Liver (tissue), 9 donors: ENCODE data around the gene KRTAP4-16. TPM values are rescaled to one million over a fixed set of nuclear protein-coding genes. Genes with fewer than 3 reads are reported as not detected.
"Not testable (repeated sequence)": the region's sequence is repeated elsewhere in the genome, so short reads cannot be mapped to it uniquely, and the experiment has no call there.

Experiments
- DNase-seq: peaks from one replicate; pipeline ENCODE4 v3.0.0-alpha.2; 2017; ENCODE audit warnings: low spot score
- H3K27ac ChIP-seq, 2 donors: one replicate each; pipeline ENCODE4 v1.7.0; 2013; ENCODE audit warnings: inconsistent platforms in 2 of 2, low read length in 2 of 2, control low read depth in 1 of 2, low read depth in 1 of 2, mild to moderate bottlenecking in 1 of 2
- H3K27me3 ChIP-seq, 4 donors: one replicate each; pipeline versions ENCODE4 v1.6.1 to v1.7.0; 2013; ENCODE audit warnings: low read length in 3 of 4, inconsistent platforms in 1 of 4, mild to moderate bottlenecking in 1 of 4, moderate library complexity in 1 of 4; ENCODE audit not compliant: control insufficient read depth in 4 of 4, insufficient read depth in 4 of 4
- H3K36me3 ChIP-seq, 4 donors: one replicate each; pipeline versions ENCODE4 v1.6.1 to v1.7.0; 2013; ENCODE audit warnings: low read length in 3 of 4, mild to moderate bottlenecking in 3 of 4, low read depth in 1 of 4, moderate library complexity in 1 of 4; ENCODE audit not compliant: control insufficient read depth in 4 of 4, insufficient read depth in 3 of 4
- H3K4me1 ChIP-seq, 4 donors: one replicate each; pipeline versions ENCODE4 v1.6.1 to v1.7.0; 2013; ENCODE audit warnings: low read length in 3 of 4, mild to moderate bottlenecking in 3 of 4, moderate library complexity in 1 of 4; ENCODE audit not compliant: control insufficient read depth in 4 of 4, insufficient read depth in 4 of 4
- H3K4me3 ChIP-seq, 3 donors: one replicate each; pipeline versions ENCODE4 v1.6.1 to v1.7.0; 2013; ENCODE audit warnings: low read length in 3 of 3, control low read depth in 1 of 3, low read depth in 1 of 3, mild to moderate bottlenecking in 1 of 3
- H3K9ac ChIP-seq, 2 donors: one replicate each; pipeline ENCODE4 v1.7.0; 2013; ENCODE audit warnings: low read length in 2 of 2, mild to moderate bottlenecking in 2 of 2, moderate library complexity in 2 of 2, control low read depth in 1 of 2, low read depth in 1 of 2
- H3K9me3 ChIP-seq, 4 donors: one replicate each; pipeline versions ENCODE4 v1.6.1 to v1.7.0; 2013; ENCODE audit warnings: low read length in 3 of 4; ENCODE audit not compliant: control insufficient read depth in 4 of 4
- EGR1 ChIP-seq, 2 donors: IDR thresholded peaks; 2 replicates each; pipeline ENCODE4 v1.6.1; 2016 to 2018; ENCODE audit warnings: antibody characterized with exemption in 2 of 2, low read depth in 2 of 2
- FOXA1 ChIP-seq: IDR thresholded peaks from 2 replicates; pipeline ENCODE4 v1.6.1; 2016; ENCODE audit warnings: antibody characterized with exemption
- FOXA2 ChIP-seq: IDR thresholded peaks from 2 replicates; pipeline ENCODE4 v1.6.1; 2016; ENCODE audit warnings: antibody characterized with exemption
- HNF4A ChIP-seq, 2 donors: conservative IDR thresholded peaks; 2 replicates each; pipeline ENCODE4 v1.6.1; 2016; ENCODE audit warnings: antibody characterized with exemption in 2 of 2, mild to moderate bottlenecking in 2 of 2
- HNF4G ChIP-seq: IDR thresholded peaks from 2 replicates; pipeline ENCODE4 v1.6.1; 2016; ENCODE audit warnings: antibody characterized with exemption
- JUND ChIP-seq, 2 donors: IDR thresholded peaks; 2 replicates each; pipeline ENCODE4 v1.6.1; 2016; ENCODE audit warnings: antibody characterized with exemption in 2 of 2
- NR2F2 ChIP-seq: IDR thresholded peaks from 2 replicates; pipeline ENCODE4 v1.6.1; 2016; ENCODE audit warnings: antibody characterized with exemption
- RAD21 ChIP-seq, 2 donors: IDR thresholded peaks; 2 replicates each; pipeline ENCODE4 v1.6.1; 2016; ENCODE audit warnings: antibody characterized with exemption in 2 of 2, mild to moderate bottlenecking in 2 of 2
- RXRA ChIP-seq, 2 donors: IDR thresholded peaks; 2 replicates each; pipeline ENCODE4 v1.6.1; 2017 to 2018; ENCODE audit warnings: antibody characterized with exemption in 2 of 2, mild to moderate bottlenecking in 1 of 2
- SP1 ChIP-seq: IDR thresholded peaks from 2 replicates; pipeline ENCODE4 v1.6.1; 2018; ENCODE audit warnings: antibody characterized with exemption, mild to moderate bottlenecking
- TAF1 ChIP-seq: conservative IDR thresholded peaks from 2 replicates; pipeline ENCODE4 v1.6.1; 2016; ENCODE audit warnings: antibody characterized with exemption, mild to moderate bottlenecking
- YY1 ChIP-seq: IDR thresholded peaks from 2 replicates; pipeline ENCODE4 v1.6.1; 2016; ENCODE audit warnings: antibody characterized with exemption, mild to moderate bottlenecking
- WGBS: extraction: QIAGEN DNeasy Blood & Tissue Kit; methylation state at CpG from one replicate; pipeline ENCODE4 v1.1.7; 2013; 5-methylcytosine and 5-hydroxymethylcytosine counted together
- polyA plus RNA-seq, 2 donors: library from polyadenylated mRNA; stranded (reverse) in 1 of 2; unstranded in 1 of 2; fragments of 200-250 nt in 1 of 2; fragments of >200 nt in 1 of 2; fragmentation: Nextera tagmentation in 1 of 2; extraction: Ambion mirVana in 1 of 2; gene quantifications; one replicate each; pipeline versions ENCODE4 v1.2.1 to v1.2.3, GENCODE V29; 2013 to 2015
- total RNA-seq, 2 donors: library from RNA; depleted of rRNA; stranded (reverse); fragments of >200 nt; gene quantifications; one replicate each; pipeline ENCODE4 v1.2.3, GENCODE V29; 2014
- TF ChIP-seq, protein P1 (sequence below): IDR thresholded peaks from 2 replicates; pipeline ENCODE4 v1.6.1; 2016; ENCODE audit warnings: antibody characterized with exemption
- TF ChIP-seq, protein P2 (sequence below): IDR thresholded peaks from 2 replicates; pipeline ENCODE4 v1.6.1; 2016; ENCODE audit warnings: antibody characterized with exemption
- TF ChIP-seq, protein P3 (sequence below): IDR thresholded peaks from 2 replicates; pipeline ENCODE4 v1.6.1; 2016; ENCODE audit warnings: antibody characterized with exemption
- TF ChIP-seq, protein P4 (sequence below): IDR thresholded peaks from 2 replicates; pipeline ENCODE4 v1.6.1; 2016; ENCODE audit warnings: antibody characterized with exemption, mild to moderate bottlenecking
- TF ChIP-seq, protein P5 (sequence below): fragments of 150-350 bp; IDR thresholded peaks from 2 replicates; pipeline ENCODE4 v1.5.1; 2017; ENCODE audit warnings: improper control_type of control experiment, low read depth, low read length; ENCODE audit not compliant: missing input control
- donor health status: healthy.
- donor health status: healthy.
- donor health status: healthy.
- donor health status: healthy.
- donor health status: healthy.

The KRTAP4-16 gene
- total and polyA plus RNA-seq, 4 donors: not detected

DNA sequence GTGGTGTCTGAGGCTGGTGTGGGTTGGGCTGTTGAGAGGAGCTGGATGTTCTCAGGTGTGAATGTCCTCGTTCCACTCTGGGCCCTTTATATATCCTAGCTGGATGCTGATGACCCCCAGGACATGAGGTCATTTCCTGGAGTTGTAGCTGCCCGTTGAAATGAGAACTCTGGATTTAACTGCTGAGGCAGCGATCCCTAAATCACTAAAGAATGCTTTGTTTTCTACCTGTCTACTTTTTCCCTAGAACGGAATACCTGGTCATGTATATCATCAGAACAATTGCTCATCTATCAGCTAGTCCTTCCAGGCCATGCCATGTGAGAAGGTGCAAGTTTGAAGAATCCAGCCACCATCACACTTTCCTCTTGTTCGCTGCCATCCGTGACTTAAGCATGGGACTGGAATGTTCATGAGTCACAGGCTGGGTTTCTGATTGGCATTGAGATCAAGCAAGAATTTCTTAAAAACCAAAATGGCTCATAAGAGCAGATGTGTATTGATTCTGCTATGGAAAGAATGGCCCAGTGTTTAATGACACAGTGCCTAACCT lies 41.9 kb downstream of the KRTAP4-16 start, which contains the start of gene KRTAP2-3:
KRTAP2-3 (minus strand) TSS at position 63 of the 553 bp plus-strand sequence. CDS start 64 bp downstream, outside the sequence.
- DNase-seq: no peak
- H3K9me3 ChIP-seq: no peaks in the 10 kb centered on the region
- no peak for TF ChIP-seq RXRA (IDR thresholded peaks at IDR 0.05)
- TF ChIP-seq HNF4A (conservative IDR thresholded peaks at IDR 0.05): no peak
- TF ChIP-seq, protein P1, sequence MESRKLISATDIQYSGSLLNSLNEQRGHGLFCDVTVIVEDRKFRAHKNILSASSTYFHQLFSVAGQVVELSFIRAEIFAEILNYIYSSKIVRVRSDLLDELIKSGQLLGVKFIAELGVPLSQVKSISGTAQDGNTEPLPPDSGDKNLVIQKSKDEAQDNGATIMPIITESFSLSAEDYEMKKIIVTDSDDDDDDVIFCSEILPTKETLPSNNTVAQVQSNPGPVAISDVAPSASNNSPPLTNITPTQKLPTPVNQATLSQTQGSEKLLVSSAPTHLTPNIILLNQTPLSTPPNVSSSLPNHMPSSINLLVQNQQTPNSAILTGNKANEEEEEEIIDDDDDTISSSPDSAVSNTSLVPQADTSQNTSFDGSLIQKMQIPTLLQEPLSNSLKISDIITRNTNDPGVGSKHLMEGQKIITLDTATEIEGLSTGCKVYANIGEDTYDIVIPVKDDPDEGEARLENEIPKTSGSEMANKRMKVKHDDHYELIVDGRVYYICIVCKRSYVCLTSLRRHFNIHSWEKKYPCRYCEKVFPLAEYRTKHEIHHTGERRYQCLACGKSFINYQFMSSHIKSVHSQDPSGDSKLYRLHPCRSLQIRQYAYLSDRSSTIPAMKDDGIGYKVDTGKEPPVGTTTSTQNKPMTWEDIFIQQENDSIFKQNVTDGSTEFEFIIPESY: no peak
- WGBS: 66% methylated on average over 6 of the region's 6 CpGs
- no peak within 1 kb of the TSS for H3K9ac ChIP-seq
- H3K27me3 ChIP-seq: peaks cover 0 to 9% (median 0%) of the 10 kb centered on the region in 4 donors
- H3K36me3 ChIP-seq: no peaks in the 10 kb centered on the region
- H3K4me1 ChIP-seq: no peaks in the 10 kb centered on the region
- H3K4me3 ChIP-seq: no peak within 1 kb of the TSS
- no peak within 1 kb of the TSS for H3K27ac ChIP-seq

DNA sequence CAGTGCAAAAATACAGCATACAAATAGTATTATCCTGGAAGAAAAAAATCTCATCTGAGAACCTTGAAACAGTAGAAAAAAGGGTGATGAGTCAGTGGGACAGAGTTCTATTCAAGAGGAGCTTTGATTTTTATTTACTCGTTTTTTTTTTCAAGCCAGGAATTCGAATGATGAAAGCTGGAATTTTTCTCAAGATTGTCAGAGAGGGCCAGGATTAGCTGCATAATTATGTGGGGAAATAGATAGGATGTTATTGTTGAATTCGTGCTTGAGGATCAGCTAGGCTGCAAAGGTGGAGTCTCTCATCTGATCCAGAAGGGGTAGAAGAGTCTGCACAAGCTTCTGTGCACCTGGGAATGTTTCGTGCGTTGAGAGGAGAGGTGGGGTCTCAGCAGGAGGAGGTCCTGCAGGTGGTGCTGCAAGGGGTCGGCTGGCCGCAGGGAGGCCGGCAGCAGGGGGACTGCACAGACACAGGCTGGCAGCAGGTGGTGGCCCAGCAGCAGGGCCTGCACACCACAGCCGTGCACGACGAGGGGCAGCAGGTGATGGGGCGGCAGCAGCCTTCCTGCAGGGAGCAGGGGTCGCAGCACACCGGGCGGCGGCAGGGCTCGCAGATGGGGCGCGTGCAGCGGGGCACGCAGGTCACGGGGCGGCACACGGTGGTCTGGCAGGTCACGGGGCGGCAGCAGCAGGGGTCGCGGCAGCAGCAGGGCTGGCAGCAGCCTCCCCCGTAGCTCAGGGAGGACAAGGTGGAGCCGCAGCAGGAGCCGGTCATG lies 42.5 kb downstream of the KRTAP4-16 start:
- H3K4me1 ChIP-seq, H3K27ac ChIP-seq, H3K9ac ChIP-seq, DNase-seq, H3K27me3 ChIP-seq, H3K4me3 ChIP-seq, H3K9me3 ChIP-seq, H3K36me3 ChIP-seq: not testable (repeated sequence)
- 24% methylated on average over 10 of the region's 31 CpGs for WGBS

DNA sequence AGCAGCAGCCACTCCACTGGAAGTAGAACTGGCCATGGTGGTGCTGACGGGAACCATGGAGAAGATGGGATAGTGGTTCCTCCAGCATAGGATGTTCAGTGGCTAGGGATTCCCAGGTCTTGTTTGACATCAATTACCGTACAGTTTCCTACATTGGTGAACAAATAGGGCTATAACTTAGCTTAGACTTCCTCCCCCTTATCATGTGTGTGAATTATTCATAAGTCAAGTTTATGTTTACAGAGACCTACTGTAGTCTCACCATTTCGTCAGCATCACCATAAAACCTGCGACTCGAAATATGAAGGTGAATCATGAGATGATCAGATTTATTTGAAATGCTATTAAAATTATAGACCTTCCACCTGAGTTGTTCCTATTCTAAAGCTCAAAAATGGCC lies 43.3 kb downstream of the KRTAP4-16 start:
- no peak overlapping the region for H3K4me3 ChIP-seq
- H3K9ac ChIP-seq: no peak overlapping the region
- H3K27ac ChIP-seq: no peak overlapping the region
- DNase-seq: no peak
- H3K36me3 ChIP-seq: no peaks in the 10 kb centered on the region
- H3K4me1 ChIP-seq: no peaks in the 10 kb centered on the region
- peaks cover 0 to 9% (median 0%) of the 10 kb centered on the region in 4 donors for H3K27me3 ChIP-seq
- WGBS: 84% methylated on average over 5 of the region's 5 CpGs
- no peaks in the 10 kb centered on the region for H3K9me3 ChIP-seq
- TF ChIP-seq SP1 (no peak), TAF1 (no peak), HNF4A (conservative IDR thresholded peaks at IDR 0.05) (no peak), EGR1 (IDR thresholded peaks at IDR 0.05; ENCODE audit: low read depth in 2 of 2) (no peak), YY1 (no peak), FOXA2 (no peak), NR2F2 (no peak), RAD21 (IDR thresholded peaks at IDR 0.05) (no peak), FOXA1 (no peak), JUND (IDR thresholded peaks at IDR 0.05) (no peak), RXRA (IDR thresholded peaks at IDR 0.05) (no peak), HNF4G (no peak)
- TF ChIP-seq, protein P1: no peak
- TF ChIP-seq, protein P2, sequence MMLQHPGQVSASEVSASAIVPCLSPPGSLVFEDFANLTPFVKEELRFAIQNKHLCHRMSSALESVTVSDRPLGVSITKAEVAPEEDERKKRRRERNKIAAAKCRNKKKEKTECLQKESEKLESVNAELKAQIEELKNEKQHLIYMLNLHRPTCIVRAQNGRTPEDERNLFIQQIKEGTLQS: no peak
- TF ChIP-seq, protein P3, sequence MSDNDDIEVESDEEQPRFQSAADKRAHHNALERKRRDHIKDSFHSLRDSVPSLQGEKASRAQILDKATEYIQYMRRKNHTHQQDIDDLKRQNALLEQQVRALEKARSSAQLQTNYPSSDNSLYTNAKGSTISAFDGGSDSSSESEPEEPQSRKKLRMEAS: no peak
- TF ChIP-seq, protein P4, sequence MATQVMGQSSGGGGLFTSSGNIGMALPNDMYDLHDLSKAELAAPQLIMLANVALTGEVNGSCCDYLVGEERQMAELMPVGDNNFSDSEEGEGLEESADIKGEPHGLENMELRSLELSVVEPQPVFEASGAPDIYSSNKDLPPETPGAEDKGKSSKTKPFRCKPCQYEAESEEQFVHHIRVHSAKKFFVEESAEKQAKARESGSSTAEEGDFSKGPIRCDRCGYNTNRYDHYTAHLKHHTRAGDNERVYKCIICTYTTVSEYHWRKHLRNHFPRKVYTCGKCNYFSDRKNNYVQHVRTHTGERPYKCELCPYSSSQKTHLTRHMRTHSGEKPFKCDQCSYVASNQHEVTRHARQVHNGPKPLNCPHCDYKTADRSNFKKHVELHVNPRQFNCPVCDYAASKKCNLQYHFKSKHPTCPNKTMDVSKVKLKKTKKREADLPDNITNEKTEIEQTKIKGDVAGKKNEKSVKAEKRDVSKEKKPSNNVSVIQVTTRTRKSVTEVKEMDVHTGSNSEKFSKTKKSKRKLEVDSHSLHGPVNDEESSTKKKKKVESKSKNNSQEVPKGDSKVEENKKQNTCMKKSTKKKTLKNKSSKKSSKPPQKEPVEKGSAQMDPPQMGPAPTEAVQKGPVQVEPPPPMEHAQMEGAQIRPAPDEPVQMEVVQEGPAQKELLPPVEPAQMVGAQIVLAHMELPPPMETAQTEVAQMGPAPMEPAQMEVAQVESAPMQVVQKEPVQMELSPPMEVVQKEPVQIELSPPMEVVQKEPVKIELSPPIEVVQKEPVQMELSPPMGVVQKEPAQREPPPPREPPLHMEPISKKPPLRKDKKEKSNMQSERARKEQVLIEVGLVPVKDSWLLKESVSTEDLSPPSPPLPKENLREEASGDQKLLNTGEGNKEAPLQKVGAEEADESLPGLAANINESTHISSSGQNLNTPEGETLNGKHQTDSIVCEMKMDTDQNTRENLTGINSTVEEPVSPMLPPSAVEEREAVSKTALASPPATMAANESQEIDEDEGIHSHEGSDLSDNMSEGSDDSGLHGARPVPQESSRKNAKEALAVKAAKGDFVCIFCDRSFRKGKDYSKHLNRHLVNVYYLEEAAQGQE: no peak
- TF ChIP-seq, protein P5, sequence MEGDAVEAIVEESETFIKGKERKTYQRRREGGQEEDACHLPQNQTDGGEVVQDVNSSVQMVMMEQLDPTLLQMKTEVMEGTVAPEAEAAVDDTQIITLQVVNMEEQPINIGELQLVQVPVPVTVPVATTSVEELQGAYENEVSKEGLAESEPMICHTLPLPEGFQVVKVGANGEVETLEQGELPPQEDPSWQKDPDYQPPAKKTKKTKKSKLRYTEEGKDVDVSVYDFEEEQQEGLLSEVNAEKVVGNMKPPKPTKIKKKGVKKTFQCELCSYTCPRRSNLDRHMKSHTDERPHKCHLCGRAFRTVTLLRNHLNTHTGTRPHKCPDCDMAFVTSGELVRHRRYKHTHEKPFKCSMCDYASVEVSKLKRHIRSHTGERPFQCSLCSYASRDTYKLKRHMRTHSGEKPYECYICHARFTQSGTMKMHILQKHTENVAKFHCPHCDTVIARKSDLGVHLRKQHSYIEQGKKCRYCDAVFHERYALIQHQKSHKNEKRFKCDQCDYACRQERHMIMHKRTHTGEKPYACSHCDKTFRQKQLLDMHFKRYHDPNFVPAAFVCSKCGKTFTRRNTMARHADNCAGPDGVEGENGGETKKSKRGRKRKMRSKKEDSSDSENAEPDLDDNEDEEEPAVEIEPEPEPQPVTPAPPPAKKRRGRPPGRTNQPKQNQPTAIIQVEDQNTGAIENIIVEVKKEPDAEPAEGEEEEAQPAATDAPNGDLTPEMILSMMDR: no peak
